GM10266 (cell line): Measurements from ENCODE around the gene DCDC2C.

ENCODE experiments used
- DNase-seq: peaks from one replicate; pipeline ENCODE4 v3.0.0; 2012; ENCODE audit errors: extremely low spot score
- TF ChIP-seq, protein P1 (sequence below): IDR thresholded peaks from 2 replicates; pipeline ENCODE4 v1.5.1; 2012; ENCODE audit warnings: mild to moderate bottlenecking, low read depth; ENCODE audit not compliant: control insufficient read depth, insufficient read depth; ENCODE audit errors: missing control alignments

The DCDC2C gene

GRCh38 chr2:3756306-3756705 is 52.9 kb downstream of the DCDC2C start:
- no peak for DNase-seq
- TF ChIP-seq, protein P1, sequence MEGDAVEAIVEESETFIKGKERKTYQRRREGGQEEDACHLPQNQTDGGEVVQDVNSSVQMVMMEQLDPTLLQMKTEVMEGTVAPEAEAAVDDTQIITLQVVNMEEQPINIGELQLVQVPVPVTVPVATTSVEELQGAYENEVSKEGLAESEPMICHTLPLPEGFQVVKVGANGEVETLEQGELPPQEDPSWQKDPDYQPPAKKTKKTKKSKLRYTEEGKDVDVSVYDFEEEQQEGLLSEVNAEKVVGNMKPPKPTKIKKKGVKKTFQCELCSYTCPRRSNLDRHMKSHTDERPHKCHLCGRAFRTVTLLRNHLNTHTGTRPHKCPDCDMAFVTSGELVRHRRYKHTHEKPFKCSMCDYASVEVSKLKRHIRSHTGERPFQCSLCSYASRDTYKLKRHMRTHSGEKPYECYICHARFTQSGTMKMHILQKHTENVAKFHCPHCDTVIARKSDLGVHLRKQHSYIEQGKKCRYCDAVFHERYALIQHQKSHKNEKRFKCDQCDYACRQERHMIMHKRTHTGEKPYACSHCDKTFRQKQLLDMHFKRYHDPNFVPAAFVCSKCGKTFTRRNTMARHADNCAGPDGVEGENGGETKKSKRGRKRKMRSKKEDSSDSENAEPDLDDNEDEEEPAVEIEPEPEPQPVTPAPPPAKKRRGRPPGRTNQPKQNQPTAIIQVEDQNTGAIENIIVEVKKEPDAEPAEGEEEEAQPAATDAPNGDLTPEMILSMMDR: no peak

DNA sequence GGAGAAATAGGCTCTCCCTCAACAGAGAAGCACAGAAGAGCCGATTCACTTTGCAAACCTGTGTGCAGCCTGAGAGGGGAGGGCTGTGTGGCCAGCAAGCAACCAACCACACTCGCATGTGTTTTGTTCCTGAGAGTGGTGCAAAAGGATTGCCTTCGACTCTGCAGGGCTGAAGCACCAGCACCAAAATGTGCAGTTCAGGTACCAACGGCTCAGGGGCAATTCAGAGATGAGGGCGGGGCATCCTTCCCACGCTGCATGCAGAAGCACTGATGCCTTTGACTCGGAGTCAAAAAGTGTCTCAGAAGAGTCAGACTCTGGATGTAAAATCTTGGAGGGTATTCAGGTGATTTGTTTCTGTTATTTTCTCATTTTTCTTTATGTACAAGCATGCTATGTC is 55.5 kb downstream of the DCDC2C start:
- DNase-seq: no peak
- TF ChIP-seq, protein P1: no peak

GRCh38 chr2:3759331-3759730 is 56.0 kb downstream of the DCDC2C start:
- TF ChIP-seq, protein P1: no peak
- DNase-seq: no peak

DNA sequence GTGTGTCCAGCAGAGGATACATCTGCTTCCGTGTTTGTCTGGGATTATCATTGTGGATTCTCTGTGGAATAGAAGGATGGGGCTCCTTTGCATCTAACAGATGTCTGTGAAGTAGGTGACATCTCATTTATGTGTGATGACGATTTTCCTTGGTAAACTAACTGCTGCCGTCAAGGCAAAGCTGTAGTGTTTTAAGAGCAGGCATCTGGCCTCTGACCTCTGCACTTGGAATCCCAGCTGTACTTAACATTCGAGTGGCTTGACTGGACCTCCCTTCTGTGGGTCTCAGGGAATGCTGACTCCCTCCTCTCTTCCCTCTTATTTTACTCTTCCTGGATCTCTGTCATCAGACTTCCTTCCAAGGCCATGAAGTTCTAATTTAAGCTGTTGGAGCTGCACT is 56.4 kb downstream of the DCDC2C start:
- DNase-seq: no peak
- TF ChIP-seq, protein P1: no peak

GRCh38 chr2:3761272-3761671 is 57.9 kb downstream of the DCDC2C start:
- TF ChIP-seq, protein P1: no peak
- DNase-seq: no peak

- DNase-seq: no peak
Measured at GRCh38 chr2:3762771-3763447, 59.5 kb downstream of the DCDC2C start.

GRCh38 chr2:3766824-3767223 is 63.4 kb downstream of the DCDC2C start:
- no peak for DNase-seq
- TF ChIP-seq, protein P1: no peak

More at GRCh38 chr2:3762771-3763447, 59.5 kb downstream of the DCDC2C start:
- TF ChIP-seq, protein P1: no peak
